DLD1 (cell line): ENCODE results near the gene ARHGEF1.
"Not testable (repeated sequence)": the region's sequence is repeated elsewhere in the genome, so short reads cannot be mapped to it uniquely, and the experiment has no call there.

Experiments
- in situ Hi-C: cut with HindIII; loops from 2 replicates; pipeline ENCODE4 v1.10.0; 2017; ENCODE audit warnings: low sequenced_read_pairs

ARHGEF1 gene

DNA sequence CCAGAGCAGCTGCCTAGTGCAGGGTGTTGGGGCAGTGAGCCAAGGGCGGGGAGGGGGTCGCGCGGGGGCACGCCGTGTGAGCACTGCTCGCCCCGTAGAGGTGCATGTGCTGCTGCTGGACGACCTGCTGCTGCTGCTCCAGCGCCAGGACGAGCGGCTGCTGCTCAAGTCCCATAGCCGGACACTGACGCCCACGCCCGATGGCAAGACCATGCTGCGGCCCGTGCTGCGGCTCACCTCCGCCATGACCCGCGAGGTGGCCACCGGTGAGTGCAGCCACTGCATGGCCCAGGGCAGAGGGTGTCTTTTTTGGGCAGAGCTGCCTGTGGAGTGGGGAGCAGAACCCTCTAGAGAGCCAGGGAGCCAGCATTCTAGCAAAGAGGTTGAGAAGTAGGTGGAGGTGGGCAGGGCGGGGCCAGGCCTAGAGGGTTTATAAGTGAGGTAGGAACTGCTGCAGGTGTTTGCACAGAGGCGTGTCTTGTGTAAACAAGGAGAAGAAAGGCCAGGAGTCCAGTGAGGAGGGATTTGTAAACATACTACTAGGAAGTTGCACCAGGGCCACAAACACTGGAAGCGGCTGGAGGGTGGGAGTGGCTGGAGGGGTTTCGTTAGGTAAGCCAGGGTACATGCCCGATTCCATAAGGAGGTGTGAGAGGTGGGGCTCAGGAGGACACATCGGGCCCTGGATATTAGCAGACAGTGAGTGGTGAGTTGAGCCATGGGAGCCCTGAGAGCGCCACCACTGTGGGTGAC lies 21.3 kb downstream of the ARHGEF1 start:
- in situ Hi-C loops = no loop called here

DNA sequence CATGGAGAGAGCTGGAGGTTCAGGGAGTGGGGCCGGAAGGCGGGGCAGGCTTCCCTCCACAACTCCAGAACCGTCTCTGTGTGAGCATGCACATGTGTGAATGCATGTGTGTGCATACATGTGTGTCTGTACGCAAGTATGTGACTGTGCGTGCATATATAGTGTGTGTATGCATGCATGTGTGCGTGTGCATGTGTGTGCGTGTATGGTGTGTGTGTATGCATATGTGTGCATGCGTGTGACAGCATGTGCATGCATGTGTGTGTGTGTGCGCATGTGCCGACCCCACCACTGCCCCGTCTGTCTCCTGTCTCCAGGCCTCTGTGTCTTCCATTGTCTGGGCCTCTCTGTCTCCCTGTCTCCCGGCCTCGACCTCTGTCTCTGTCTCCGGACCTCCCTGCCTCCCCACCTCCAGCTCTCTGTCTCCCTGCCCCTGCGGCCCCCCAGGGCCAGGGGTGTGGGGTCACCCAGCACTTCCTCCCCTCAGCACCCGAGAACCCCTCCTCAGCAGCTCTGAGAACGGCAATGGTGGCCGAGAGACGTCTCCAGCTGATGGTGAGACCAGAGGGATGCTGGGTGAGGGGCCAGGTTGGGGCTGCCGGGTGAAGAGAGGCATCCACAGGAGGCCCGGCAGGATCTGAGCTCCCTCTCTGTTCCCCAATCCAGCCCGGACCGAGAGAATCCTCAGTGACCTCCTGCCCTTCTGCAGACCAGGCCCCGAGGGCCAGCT lies 22.5 kb downstream of the ARHGEF1 start:
- in situ Hi-C loops = no loop called here

DNA sequence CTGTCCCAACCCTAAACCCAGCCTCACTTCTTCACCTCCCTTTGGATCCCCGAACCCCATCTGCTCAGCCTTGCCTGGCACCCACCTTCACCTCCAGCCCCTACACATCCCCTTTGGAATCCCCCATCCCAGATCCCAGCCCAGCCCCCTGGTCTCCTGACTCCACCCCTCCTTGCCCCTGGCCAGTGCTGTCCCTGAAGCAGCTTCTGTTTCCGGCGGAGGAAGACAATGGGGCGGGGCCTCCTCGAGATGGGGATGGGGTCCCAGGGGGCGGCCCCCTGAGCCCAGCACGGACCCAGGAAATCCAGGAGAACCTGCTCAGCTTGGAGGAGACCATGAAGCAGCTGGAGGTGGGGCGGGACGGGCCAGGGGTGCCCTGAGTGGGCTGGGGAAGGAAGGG lies 23.3 kb downstream of the ARHGEF1 start:
- in situ Hi-C loops = no loop called here

DNA sequence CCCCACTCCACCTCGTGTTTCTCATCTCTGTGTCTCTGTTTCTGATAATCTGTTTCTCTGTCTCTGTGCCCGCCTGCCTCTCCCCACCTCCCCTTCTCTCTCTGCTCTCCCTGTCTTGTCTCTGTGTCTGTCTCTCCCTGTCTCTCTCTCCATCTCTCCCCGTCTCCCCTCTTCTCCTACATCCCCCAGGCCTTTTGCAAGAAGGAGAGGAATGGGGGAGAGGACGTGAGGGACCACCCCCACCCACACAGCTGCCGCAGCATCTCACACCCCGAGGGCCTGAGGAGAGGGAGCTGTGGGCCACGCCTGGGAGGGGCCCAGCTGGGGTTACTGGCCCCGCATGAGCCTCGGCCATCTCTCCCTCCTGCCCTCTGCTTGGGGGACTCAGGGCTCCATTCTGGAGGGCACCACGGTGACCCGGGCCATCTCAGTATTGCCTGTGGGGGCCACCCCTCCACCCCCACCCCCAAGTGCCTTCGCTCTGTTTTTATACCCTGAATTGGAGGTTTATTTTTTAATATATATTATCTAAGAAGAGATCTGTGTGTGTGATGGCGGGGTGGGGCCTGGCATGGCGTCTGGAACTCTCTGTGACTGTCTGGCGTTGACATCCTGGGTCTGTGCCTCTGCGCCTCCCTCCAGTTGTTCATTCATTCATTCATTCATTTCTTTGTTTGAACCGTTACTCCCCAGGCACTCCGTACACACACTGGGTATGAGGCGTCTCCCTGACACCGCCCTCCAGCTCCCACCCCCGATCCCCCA lies 24.1 kb downstream of the ARHGEF1 start:
- in situ Hi-C loops = no loop called here

DNA sequence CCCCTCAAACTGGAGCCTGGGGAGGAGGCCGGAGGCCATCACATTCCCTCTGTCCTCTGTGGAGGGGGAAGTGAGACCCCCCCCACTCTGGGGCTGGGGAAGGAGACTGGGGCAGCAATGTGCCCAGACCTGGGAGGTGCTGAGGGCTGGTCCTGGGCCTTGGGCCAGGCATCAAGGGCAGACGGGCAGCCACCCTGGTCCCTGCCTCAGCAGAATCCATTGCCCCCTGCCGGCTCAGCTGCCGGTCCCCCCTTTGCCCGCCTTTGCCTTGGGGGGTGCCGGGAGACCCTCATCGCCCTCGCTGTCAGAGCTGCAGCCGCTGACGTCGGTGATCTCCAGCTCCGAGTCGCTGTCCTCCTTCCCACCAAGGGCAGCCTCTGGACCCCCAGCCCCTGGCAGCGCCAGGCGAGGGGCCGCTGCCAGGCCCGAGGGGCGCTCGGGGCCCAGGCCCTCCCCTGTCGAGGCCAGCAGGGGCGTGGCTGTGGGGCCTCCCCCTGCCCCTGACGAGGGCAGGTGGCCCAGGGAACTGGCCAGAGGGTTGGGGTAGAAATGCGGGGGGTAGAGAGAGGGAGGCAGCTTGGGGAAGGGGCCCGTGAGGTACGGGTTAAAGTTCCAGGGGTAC lies 25.1 kb downstream of the ARHGEF1 start:
- in situ Hi-C loops = no loop called here

DNA sequence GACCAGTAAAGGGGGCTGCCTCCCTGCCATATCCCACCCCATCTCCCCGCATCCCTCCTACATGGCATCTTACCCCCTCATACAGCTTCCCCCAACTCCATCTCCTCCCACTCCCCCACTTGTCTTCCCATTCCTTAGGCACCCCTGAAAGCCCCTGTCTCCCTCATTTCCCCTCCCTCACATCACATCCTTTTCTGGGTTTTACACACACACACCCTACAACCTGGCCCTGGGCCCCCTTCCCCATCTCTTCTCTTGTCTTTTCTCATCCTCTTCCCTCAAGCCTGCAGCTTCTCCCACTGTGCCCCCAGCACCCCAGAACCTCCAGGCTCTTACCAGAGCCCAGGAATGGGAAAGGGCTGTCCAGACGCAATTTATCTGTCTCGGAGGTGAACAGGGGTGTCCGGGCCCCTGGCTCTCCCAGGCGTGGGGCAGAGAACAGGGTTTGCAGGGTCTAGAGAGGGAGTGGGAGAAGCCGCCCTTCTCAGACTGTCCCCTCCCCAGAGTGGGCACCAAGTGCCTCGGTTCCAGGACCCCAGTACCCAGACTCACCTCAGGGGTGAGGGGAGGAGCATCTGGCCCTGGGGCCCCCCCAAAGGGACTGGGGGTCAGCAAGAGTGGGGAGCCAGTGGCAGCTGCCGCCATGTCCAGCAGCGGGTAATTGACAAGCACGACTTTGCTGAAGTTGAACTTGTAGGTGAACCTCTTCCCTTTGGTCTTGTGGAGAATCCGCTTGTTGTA lies 25.9 kb downstream of the ARHGEF1 start:
- in situ Hi-C loops = no loop called here

DNA sequence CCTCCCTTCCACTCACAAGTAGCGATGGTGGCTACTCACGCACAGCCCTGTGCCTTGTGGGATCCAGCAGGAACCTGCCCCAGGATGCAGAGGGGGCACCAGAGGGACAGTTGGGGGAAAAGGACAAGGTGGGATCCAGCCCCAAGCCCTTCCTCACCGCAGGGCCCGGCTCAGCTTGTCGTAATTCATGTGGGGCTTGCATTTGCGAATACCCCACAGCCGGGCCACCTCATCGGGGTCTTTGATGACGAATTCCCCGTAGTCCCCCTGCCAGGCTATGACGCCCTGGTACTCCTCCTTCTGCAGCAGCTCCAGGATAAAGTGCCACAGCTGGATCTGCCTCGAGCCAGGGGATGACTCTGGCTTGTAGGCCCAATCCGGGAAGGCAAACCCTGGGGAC lies 26.7 kb downstream of the ARHGEF1 start:
- in situ Hi-C loops = no loop called here

DNA sequence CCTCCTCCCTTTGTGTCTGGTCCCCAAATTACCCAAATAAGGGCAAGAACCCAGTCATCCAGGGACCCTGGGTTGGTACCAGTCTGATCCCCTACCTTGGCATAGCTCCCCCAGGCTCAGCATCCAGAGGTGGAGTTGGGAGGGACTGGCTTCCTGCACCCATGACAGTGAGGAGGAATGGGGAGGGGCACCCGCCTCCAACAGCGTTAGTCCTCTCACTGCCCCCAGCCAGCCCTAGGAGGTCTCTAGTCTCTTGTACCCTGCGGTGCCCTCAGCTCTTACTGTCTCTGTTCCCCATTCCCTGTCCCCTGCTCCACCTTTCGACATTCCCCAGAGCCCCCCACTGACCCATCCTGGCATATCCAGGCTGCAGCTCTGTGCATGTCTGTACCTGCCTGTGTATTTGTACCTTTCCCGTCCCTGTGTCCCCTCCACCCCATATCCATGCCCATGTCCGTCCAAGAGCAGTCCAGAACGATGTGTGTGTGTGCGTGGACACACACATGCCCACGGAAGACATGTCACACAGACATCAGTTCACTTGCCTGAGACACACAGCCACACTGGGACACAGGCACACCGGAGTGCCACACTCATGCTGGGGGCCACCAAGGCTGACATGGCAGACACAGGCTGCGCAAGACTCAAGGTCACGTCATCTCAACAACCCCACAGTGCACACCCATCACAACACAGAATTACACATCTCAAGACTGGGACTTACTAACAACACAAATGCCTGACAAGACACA lies 27.4 kb downstream of the ARHGEF1 start:
- in situ Hi-C loops = no loop called here

DNA sequence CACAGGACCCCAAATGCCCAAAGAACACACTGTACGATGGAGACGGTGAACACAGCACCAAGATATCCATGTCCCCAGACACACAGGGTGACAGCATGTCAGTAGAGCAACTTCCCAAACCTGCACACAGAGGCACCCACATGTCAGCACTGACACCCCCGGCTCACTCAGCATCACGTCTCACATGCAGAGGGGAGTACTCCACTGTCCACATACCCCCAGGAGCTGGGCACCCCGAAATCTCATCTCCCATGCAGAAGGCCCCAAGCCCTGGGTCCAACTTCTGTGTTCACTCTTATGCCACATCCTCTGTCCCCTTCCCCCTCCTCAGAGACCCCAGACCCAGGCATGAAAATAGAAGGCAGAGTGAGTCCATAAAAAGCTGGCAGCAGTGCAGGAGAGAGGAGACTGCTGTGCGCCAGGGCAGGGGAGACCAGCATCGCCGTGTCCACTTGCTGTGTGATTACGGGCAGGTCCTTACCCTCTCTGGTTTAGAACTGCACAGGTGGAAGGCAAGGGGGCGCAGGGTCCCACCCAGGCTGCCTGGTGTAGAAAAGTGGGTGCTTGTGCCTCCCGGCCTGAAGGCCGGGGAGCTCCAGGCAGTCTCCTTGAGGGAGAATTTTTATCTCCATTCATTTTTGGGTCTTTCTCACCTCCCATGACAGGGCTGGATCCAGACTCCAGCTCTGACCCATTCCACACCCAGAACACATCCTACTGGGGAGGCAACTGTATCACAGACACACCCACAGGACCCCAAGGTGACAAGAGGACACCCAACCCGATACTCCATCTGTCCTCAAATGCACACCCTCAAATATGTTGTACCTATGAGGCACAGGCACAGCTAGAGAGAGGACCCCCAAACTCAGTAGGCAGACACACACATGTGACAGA lies 28.3 kb downstream of the ARHGEF1 start:
- in situ Hi-C loops = no loop called here

DNA sequence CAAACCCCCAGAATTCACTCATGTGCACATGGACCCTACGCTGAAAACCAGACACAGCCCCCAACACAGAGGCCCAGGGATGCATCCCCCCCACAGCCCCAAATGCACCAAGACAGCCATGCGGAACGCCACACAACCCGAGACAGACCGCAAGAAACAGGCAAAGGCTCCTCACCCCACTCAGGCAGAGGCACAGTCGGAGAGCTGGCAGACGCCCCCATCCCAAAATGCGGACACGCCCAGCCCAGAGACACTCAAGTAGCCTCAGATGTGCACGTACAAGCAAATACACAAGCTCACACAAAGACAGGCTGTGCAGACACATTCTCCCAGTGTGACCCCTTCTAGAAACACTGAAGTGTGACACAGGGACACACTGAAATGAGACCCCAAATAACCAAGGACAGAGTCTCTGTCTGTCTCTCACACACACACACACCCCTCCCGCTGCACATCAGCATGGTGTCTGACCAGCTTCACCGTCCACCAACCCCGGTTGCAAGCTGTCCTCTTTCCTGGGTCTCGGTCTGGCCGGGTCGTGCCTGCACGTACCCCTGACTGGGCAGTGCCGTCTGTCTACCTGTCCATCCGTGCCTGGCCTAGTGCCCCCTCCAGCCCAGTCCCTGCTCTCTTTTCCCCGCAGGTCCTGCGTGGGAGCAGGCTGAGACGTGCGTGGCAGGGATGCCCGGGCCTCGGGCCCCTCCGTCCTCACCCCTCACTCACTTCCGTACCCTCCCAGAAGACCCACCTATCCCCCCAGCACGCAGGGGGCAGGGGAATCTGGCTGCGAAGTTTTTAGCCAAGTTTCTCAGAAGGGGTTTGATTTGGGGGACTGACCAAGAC lies 29.1 kb downstream of the ARHGEF1 start:
- in situ Hi-C loops = no loop called here

DNA sequence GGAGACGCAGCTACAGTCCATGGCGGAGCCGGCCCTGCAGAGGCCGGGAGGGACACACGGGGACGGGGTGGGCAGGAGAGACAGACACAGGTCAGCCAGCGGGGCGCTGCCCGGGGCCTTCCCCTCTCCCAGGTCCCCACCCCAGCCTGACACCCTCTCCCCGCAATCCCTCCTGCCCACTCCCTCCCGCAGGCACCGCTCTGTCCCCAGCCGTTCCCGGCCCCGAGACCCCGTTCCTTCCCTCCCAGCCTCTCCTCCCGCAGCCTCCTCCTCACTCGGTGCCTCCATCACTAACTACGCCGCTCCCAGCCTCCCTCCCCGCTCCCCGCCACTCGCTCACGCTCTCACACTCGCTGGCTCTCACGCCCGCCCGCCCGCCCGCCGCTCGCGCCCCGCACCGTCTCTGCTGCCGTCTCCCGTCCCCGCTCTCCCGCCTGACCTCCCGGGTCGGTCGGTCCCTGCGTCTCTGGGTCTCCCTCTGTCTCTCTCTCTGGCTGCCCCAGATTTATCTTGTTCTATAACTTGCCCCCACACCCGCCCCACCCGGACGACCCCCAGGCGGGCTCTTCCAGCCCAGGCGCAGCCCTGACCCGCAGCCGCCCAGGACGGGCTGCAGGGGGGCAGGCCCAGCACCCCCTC lies 30.0 kb downstream of the ARHGEF1 start:
- in situ Hi-C loops = no loop called here

DNA sequence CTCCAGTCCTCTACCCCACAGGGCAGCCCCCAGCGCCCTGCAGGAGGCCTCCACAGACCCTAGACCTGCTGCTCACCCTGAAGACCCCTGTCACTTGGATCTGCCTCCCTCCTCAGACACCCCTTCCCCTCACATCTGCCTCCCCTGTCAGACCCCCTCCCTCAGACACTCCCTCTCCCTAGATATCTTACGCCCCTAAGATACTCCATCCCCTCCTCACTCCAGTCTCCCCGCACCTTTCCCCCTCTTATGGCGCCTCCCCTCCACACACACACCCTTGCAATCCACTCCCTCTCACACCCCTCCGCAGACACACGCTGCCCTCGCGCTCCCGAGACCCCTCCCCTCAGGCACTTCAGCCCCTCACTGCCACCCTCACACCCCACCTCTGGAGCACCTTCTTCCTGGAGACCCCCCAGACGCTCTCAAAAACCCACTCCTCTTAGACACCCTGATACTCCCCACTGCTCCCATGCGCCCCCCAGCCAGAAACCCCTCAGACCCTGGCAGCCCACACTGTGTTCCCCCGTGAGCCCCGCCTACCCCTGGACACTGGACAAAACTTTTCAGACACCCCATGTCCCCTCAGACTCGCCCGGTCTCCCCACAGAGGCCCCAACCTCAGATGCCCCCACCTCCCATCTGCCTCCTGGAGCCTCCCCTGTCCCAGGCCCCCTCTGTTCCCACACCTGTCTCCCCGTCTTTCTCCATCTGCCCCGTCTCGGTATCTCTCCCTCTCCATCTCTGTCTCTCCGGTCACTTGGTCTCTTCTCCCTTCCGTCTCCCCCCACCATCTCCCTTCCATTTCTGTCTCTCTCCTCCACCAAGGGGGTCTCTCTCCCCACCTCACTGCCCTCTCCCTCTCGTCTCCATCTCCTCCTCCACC lies 30.8 kb downstream of the ARHGEF1 start:
- in situ Hi-C loops = no loop called here

DNA sequence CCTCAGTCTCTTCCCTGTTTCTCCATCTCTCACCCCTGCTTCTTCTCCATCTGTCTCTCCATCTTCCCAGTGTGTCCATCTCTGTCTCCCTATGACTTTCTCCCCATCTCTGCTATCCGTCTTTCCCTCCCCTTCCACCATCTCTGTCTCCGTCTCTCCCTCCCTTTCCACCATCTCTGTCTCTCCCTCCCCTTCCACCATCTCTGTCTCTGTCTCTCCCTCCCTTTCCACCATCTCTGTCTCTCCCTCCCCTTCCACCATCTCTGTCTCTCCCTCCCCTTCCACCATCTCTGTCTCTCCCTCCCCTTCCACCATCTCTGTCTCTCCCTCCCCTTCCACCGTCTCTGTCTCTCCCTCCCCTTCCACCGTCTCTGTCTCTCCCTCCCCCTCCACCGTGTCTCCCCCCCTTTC lies 31.4 kb downstream of the ARHGEF1 start:
- in situ Hi-C loops = not testable (repeated sequence)

DNA sequence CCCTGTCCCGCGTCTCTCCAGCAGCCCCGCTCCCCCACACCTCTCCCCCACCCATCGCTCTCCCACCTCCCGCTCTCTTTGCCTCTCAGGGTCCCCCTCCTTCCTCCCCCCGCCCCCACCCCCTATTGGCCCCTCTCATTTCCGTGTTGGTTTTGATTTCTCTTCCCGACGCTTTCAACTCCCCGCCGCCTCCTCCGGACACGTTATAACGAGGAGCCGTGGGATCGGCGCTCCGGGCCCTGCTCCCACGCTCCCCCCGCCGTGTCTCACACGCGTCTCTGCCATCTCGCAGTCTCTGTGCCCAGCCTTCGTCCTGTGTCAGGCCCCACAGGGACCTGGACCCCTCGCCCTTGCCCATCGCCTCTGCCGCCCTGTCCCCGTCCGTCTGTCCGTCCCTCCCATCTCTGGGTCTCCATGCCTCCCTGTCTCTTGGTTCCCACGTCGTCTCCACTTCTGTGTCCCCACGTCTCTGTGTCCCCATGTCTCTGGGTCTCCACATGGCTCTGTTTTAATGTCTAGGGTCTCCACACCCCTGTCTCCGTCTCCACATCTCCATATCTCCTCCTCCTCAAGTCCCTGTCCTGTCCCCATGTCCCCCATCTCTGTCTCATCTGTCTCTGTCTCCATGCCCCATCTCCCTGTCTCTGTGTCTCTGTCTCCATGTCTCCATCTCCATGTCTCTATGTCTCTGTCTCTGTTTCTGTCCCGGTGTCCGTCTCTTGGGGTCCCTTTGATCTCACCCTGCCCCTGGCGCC lies 32.2 kb downstream of the ARHGEF1 start:
- in situ Hi-C loops = no loop called here

DNA sequence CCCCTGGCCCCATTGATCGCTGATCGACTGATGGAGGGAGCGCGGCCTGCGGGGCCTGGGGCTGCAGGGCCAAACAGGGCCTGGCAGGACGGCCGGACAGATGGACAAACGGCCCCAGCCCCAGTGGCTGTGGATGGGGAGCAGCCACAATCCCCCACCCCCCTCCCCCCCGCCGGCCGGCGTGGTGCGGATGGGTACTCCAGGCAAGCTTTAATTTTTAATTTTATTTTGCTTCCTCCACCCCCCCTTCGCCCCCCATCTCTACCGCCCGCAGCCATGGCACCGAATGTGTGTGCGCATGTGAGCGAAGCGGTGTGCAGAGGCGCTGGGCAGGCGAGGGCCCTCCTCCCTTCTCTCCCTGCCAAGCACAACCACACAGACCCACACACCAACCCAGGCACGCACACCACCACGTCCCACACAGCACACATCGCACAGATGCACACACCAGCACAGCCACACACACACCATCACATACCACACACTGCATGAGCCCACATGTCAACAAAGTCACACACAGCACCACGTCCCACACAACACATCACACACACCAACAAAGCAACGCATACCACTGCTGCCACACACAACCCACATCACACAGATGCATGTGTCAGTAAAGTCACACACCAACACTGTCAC lies 32.9 kb downstream of the ARHGEF1 start:
- in situ Hi-C loops = no loop called here
